NCI-H510A treated with DMSO at 0.1 percent for 48 hours (cell line): ENCODE results near the gene PEX26.
"Not testable (repeated sequence)": the region's sequence is repeated elsewhere in the genome, so short reads cannot be mapped to it uniquely, and the experiment has no call there.

Source experiments
- DNase-seq: peaks from one replicate; lab custom pipeline; 2025; lab: John Stamatoyannopoulos, UW

The PEX26 gene

GRCh38 chr22:18077639-18078328, at the start of gene PEX26:
Gene PEX26 (plus strand): TSS chr22:18077990. CDS start chr22:18078377, 387 bp downstream.
- peak; percentile 78 for DNase-seq

- DNase-seq = peak; percentile 12
These were observed 48.8 kb upstream of the PEX26 start for GRCh38 chr22:18028817-18029527.

- DNase-seq = no peak
These were observed 48.0 kb upstream of the PEX26 start for GRCh38 chr22:18029686-18030267.

GRCh38 chr22:18031695-18032454, 45.9 kb upstream of the PEX26 start:
- DNase-seq = no peak

GRCh38 chr22:18032455-18033101, 45.2 kb upstream of the PEX26 start:
- DNase-seq = no peak

- DNase-seq = no peak
These were observed 44.4 kb upstream of the PEX26 start for GRCh38 chr22:18033204-18033998.

GRCh38 chr22:18034076-18034475, 43.7 kb upstream of the PEX26 start:
- no peak for DNase-seq

- DNase-seq = peak; percentile 92
These were observed 42.0 kb upstream of the PEX26 start for GRCh38 chr22:18035751-18036150.

- not testable (repeated sequence) for DNase-seq
These were observed 36.9 kb upstream of the PEX26 start for GRCh38 chr22:18040898-18041297.

- DNase-seq = no peak
These were observed 35.1 kb upstream of the PEX26 start for GRCh38 chr22:18042685-18043084.

- DNase-seq = peak; percentile 48
These were observed 33.1 kb upstream of the PEX26 start for GRCh38 chr22:18044548-18045271.

- no peak for DNase-seq
These were observed 32.0 kb upstream of the PEX26 start for GRCh38 chr22:18045794-18046193.

- DNase-seq = no peak
These were observed 29.7 kb upstream of the PEX26 start for GRCh38 chr22:18048041-18048440.

GRCh38 chr22:18048441-18048898, 29.3 kb upstream of the PEX26 start:
- no peak for DNase-seq

- DNase-seq = no peak
These were observed 27.7 kb upstream of the PEX26 start for GRCh38 chr22:18050065-18050464.

GRCh38 chr22:18051113-18051512, 26.7 kb upstream of the PEX26 start:
- DNase-seq = not testable (repeated sequence)

- not testable (repeated sequence) for DNase-seq
These were observed 24.4 kb upstream of the PEX26 start for GRCh38 chr22:18053216-18053946.

GRCh38 chr22:18055619-18056160, 22.1 kb upstream of the PEX26 start:
- DNase-seq = peak; percentile 36

GRCh38 chr22:18056161-18056666, 21.6 kb upstream of the PEX26 start:
- peak; percentile 53 for DNase-seq
